Hindlimb muscle (tissue), 1 donor: ENCODE data around the gene CDKN2AIPNL. TPM values are rescaled to one million over a fixed set of nuclear protein-coding genes. Genes with fewer than 3 reads are reported as not detected.
A peak's percentile ranks its signal among the peaks of the same experiment; 100 is the strongest.
"Not testable (repeated sequence)": the region's sequence is repeated elsewhere in the genome, so short reads cannot be mapped to it uniquely, and the experiment has no call there.

ENCODE experiments used
- DNase-seq: peaks from one replicate; pipeline ENCODE4 v3.0.0-alpha.2; 2013
- polyA plus RNA-seq: library from polyadenylated mRNA; unstranded; fragments of 120-200 nt; gene quantifications from one replicate; pipeline ENCODE4 v1.2.1, GENCODE V29; 2013; ENCODE audit not compliant: insufficient read length

CDKN2AIPNL gene
- polyA plus RNA-seq, 1 donor: 31.4 TPM

DNA sequence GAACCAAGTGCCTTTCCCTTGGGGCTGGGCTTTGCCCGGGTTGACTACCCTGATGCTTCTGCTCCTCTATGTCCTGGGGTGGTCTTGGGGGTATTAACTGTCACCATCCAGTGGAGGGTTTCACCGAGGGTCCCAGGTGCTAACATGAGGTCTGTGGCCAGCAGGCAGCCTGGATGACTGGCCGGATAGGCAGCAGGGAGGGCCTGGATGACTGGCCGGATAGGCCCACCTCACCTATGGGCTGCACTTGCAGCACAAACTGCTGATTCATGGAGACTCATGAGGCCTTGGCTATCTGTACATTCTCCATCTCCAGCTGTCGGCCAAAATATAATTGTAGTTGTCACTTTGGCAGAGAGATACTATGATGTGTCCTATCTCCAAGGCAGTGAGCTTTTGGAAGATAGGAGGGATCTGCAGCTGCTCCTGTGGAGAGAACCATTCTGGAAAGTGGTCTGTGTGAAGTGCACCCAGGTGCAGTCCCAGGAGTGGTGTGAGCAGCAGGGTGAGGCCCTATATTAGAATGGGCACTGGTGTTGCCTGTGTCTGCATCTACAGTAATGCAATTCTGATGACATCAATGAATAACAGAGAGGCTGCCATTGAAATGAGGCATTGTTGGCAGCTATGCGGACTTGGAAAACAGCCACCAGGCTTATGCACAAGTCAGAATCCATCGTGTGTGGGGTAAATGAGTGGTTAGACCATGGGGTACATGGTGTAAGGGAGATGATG lies 26.3 kb upstream of the CDKN2AIPNL start:
- DNase-seq: no peak

DNA sequence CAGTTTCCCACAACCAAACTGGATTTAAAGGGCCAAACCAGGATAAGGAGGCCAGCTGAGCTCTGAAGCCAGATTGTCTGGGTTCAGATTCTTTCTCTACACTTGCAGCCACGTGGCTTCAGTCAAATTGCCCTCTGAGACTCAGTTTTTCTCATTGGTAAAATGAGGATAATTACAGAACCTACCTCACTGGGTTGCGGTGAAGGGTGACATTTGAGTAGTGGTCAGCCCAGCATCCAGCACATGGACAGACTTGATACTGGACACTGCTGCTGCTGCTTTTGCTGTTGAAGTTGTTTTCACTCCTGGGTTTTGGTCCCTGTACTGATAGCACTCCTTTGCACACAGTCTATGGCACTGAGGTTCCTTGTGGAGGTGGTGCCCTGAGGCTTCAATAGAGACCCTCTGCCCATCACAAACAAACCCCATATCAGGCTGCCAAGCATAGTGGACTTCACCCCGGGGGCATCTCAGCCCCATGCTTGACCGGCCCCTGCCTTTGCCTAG lies 25.7 kb upstream of the CDKN2AIPNL start:
- no peak for DNase-seq

DNA sequence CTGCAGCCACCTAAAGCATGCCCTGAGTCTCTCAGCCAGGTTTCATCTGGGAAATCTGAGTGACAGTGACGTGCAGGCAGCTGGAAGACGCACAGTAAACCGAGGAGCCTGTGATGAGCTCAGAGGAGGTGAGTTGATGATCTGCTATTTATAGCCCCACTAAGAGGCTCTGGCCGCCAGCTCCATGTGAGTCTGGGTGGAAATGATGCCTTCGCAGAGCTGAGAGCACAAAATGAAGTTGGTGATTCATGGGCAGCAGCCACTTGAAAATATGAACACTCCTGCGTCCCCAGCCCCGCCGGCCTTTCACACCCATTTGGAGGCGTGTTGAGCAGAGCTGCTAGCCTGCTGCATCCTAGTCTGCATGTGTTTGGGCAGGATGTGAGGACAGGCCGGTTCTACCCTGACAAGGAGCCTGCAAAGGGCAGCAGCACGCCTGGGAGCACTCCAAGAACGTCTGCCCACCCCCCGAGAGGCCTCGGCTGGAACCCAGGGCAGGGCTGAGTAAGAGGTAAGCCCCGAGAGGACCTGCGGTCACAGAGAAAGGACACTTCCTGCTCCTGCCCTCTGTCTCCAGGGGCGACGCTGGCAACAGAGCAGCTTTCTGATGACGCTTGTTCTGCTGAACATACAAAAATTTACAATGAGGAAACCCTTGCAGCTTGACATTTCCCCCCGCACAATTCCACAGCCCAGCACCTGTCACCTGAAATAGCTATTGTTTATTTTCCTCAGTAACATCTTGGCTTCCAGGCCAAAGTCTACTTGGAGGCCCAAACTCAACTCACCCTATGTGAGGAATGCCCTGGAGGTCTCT lies 25.1 kb upstream of the CDKN2AIPNL start:
- DNase-seq: peak; percentile 45

DNA sequence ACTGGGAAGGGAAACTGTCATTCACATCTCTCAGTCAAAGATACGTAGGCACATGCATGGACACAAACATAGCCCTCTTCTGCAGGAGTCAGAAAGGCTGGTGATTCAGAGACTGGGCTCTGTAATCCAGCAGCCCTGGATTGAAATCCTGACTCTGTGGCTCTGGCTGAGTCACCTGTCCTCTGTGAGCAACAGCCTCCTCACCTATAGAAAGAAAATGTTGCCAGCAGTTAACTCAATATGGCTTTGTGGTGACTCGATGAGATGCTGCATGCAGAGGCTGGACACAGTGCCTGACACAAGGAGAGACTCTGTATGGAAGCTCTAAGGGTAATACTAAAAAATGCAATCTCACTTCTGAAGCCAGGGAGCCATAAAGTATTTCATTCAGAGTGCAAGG lies 23.9 kb upstream of the CDKN2AIPNL start:
- DNase-seq: no peak

DNA sequence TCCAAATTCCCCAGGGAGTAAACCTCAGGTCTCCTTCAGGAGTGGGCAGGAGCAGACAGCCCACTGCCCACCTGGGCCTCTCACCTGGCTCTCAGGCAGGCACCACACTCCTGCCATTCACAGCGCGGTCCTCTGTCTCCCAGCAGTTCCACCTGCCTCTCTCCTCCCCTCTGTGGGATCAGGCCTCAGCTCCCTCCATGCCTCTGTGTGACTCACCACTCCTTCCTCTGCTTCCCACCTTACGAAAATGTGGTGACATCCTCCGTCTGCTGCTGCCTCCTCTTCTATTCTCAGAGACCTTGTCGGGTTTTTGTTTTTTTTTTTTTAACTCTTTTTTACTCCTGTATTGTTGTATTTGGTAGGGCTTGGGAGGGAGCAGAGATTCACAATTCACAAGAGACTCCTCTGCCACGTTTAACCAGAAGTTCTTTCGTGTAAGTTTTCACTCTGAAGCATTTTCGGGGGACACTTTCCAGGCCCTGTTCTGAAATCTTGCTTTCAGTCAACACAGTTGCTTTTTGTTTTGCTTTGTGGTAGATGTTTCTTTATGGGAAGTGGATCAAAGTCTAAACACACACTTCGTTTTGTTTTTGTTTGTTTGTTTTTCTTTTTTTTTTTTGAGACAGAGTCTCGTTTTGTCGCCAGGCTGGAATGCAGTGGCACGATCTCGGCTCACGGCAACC lies 21.1 kb upstream of the CDKN2AIPNL start:
- no peak for DNase-seq

DNA sequence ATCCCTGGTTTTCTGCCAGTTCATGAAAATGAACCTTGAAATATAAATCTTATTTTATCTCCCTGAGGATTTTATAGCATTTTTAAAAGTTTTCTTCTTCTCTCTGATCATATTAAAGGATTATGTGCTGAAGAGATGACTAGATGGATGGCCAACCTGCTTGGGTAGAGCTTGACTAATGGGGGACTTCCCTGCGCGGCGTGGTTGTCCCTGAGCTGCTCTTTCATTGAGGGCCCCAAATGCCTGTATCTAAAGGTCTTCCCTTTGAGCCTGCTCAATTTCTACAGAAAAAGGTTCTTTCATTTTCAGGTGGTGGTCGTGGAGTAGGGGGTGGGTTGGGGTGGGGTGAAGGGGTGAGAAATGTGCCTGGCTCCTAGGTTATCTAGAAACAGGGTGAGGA lies 20.5 kb upstream of the CDKN2AIPNL start:
- DNase-seq: no peak

DNA sequence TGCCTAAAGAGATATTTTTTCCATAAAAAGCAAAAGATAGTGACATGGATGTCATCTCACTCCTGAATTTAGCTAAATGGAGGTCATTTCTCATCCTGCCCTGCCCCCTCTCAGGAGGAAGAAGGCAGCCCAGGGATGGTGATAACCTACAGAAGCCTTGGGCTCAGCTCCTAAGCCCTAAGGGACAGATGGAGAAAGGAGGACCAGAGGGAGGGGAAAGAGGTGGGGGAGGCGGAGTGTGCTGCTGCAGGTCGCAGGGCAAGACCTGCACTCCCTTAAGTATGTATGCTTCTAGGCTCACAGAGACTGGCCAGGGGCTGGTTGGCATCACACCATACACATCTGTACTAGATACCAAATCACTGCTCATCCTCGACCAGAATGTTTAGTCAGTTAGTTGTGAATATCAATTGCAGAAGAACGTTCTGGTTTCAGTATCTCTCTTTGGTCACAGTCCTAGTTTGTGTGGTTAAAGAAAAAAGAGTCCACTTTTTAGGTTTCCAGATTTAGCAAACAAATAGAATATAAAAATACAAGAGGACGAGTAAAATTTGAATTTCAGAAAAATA lies 18.4 kb upstream of the CDKN2AIPNL start:
- no peak for DNase-seq

DNA sequence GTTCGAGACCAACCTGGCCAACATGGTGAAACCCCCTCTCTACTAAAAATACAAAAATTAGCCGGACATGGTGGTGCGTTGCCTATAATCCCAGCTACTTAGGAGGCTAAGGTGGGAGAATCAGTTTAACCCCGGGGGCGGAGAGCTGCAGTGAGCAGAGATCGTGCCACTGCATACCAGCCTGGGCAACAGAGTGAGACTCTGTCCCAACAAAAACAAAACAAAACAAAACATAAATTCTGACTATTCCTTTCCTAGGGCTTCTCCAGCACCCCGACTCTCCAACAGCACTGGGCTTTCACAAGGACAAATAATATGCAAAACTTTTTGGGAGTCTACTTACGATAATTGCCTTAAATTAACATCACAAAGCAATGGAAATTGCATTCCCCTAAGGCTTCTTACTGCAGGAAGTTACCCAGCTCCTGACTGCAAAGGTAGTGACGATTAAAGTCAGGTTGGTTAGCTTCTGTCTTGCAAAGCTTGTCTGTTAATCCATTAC lies 15.9 kb upstream of the CDKN2AIPNL start:
- no peak for DNase-seq

DNA sequence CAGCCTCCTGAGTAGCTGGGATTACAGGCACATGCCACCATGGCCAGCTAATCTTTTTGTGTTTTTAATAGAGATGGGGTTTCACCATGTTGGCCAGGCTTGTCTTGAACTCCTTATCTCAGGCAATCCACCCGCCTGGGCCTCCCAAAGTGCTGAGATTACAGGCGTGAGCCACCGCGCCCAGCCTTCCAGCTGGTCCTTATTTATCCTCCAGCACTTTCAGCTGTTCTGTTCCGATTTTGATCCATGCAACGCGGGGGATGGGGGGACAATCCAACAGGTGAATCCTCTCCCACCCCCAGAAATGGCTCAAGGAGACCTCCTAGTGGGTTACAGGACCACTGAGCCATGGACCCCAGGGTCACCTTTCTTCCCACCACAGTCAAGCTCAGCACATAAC lies 14.7 kb upstream of the CDKN2AIPNL start:
- DNase-seq: no peak

DNA sequence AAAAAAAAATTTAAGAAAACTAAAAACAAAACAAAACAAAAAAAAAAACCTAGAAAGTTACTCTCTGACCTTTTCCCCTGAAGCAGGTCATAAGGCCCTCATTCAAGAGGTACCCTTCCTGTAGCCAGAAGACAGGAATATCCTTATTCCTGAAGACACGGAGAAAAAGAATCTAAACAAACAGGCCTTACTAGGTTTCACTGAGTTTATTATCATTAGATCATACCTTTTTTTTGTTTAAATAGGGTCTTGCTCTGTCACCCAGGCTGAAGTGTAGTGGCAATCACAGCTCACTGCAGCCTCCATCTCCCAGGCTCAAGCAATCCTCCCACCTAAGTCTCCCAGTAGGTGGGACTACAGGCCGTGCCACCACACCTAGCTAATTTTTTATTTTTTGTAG lies 11.7 kb upstream of the CDKN2AIPNL start:
- DNase-seq: no peak

DNA sequence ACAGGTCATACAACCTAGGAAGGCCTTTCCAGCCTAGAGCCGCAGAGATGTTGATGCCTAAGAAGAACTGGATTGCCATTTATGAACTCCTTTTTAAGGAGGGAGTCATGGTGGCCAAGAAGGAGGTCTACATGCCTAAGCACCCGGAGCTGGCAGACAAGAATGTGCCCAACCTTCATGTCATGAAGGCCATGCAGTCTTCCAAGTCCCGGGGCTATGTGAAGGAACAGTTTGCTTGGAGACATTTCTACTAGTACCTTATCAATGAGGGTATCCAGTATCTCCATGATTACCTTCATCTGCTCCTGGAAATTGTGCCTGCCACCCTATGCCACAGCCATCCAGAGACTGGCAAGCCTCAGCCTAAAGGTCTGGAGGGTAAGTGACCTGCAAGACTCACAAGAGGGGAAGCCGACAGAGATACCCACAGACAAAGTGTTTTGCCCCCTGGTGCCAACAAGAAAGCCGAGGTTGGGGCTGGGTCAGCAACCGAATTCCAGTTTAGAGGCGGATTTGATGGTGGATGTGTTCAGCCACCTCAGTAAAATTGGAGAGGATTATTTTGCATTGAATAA lies 11.2 kb upstream of the CDKN2AIPNL start:
- no peak for DNase-seq

DNA sequence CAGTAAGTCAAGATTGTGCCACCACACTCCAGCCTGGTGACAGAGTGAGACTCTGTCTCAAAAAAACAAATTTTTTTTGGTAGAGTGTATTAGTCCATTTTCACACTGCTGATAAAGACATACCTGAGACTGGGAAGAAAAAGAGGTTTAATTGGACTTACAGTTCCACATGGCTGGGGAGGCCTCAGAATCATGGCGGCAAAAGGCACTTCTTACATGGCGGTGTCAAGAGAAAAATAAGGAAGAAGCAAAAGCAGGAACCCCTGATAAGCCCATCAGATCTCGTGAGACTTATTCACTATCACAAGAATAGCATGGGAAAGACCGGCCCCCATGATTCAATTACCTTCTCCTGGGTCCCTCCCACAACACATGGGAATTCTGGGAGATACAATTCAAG lies 9.4 kb upstream of the CDKN2AIPNL start:
- not testable (repeated sequence) for DNase-seq

DNA sequence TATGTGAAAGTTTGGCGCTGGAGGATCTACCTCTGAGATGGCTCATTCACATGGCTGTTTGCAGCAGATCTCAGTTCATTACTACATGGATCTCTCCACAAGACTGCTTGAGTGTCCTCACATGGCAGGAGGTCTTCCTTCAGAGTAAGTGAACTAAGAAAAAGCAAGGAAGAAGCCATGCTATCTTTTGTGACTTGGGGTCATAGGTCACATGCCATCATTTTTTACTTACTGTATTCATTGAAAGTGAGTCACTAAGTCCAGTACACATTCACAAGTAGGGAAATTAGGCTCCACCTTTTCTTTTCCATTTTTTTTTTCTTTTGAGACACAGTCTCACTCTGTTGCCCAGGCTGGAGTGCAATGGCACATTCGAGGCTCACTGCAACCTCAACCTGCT lies 8.7 kb upstream of the CDKN2AIPNL start:
- no peak for DNase-seq

DNA sequence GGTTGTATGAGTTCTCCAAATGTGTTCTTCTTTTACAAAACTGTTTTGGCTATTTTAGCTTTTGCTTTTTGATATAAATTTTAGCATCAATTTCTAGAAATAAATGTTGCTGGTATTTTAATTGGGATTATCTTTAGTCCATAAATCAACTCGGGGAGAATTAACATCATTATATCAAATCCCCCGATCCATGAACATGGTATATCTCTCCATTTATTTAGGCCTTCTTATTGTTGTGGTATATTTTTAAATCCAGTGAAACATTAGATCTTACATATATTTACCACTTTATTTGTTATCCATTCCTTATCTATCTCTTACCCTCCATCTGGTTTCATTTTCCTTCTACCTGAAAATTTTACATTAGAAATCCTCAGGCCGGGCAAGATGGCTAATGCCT lies 7.3 kb upstream of the CDKN2AIPNL start:
- DNase-seq: no peak

DNA sequence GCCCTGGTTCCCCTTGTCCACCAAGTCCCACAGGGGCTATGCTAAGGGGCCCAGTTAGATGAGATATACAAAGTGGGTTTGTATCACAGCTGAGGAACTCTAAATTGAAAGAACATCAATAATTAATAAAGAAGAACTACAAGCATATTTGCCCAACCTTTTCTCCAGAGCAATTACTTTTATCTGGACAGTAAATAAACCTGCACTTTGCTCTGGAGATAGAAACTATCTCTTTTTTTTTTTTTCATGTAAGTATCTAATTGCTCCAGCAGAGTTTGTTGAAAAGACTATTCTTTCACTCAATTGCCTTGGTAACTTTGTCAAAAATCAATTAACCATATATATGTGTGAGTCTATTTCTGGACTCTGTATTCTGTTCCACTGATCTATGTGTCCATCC lies 6.0 kb upstream of the CDKN2AIPNL start:
- no peak for DNase-seq

DNA sequence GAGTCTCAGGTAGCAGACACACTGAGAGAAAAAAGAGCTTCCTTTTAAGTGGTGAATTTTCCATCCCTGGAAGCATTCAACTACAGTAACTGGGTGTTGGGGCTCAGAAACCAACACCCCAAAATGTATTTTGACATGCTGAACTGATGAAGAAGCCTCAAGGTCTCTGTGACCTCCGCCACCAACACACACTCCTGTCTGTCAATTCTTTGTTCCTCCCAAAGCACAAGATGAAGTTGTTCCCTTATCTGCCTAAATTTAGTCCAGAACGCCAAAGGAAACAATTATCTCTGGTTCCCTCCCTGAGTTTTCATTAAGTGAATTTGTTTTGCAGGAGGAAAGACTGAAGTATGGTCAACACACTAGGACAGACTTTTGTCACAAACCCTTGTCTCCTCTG lies 1.4 kb upstream of the CDKN2AIPNL start:
- no peak for DNase-seq

DNA sequence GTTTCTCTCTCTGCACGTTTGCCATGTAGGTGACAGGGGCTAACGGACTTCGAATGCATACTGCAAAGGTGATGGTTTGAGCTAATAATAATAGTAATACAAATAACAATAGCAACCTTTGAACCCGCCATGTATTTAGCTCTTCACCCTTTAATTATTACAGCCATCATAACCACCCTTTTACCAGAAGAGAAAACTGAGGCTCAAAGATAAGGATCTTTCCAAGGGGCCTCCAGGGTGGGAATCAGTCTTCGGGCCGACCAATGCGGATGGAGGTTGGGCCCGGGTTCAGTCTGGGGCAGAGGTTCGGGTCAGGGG lies 494 bp downstream of the CDKN2AIPNL start:
- no peak for DNase-seq

DNA sequence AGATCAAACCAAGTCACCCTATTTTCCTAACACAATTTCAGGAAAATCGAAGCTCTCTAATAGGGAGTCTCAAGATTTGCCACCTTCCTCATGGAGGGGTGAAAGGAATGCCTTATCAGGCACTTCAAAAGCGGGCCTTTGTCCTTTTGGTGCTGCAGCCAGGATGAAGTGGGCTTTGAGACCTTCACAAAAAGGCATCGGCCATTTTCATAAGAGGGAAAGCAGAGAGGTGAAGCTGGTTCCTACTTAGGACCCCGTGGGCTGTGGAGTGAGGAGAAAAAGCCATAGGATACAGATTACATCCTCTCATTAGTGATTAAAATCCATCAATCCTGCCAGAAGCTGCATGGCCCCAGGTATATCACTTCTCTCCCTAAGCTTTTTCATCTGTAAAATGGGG lies 859 bp downstream of the CDKN2AIPNL start:
- no peak for DNase-seq

DNA sequence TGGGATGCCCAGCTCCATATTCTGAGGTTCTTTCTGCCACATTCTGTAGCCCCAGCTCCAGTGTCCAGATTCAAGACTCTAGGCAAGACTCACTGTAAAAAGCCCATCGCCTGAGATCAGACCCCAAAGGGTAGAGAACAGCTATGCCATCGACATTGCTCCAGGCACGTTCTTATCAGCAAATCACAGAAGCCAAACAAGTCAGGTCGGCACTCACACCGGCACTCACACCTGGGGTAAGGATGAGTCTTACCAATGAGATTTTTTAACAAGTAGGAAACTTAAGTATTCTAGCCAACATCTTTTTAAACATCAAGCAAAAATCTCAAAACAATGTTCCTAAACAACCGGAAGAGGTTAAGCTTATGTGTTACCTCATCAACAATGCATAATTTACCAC lies 2.4 kb downstream of the CDKN2AIPNL start:
- DNase-seq: no peak

DNA sequence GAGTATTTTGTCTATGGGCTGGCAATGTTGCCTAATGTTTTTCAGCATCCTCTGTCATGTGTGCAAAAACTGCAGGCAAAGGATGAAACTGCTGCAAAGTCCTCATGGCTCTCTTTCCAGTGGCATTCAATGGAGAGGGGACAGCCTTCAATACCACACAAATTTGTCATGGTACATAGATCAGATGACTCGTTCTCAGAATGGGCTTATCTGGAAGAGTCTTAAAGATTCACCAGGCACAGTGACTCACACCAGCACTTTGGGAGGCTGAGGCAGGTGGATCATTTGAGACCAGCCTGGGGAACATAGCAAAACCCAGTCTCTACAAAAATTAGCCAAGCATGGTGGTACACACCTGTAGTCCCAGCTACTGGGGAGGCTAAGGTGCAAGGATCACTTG lies 5.3 kb downstream of the CDKN2AIPNL start:
- DNase-seq: no peak

DNA sequence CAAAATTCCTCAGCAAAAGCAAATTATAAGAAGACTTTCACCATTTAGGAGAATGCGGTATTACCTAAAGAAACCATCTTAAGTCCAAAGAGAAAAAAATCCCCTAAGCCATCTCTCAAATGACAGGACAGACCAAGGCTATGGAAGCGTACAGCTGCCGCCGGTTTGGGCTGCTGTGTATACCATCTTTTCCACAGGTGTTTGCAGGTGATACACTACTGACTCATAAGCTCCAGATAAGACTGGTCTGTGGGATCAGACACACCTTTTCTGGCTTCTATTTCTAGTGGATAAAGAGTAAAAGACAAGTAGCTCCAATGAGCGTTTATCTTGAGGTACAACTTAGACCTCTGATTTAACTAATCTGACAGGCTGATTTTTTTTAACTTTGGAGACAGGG lies 7.7 kb downstream of the CDKN2AIPNL start:
- no peak for DNase-seq

DNA sequence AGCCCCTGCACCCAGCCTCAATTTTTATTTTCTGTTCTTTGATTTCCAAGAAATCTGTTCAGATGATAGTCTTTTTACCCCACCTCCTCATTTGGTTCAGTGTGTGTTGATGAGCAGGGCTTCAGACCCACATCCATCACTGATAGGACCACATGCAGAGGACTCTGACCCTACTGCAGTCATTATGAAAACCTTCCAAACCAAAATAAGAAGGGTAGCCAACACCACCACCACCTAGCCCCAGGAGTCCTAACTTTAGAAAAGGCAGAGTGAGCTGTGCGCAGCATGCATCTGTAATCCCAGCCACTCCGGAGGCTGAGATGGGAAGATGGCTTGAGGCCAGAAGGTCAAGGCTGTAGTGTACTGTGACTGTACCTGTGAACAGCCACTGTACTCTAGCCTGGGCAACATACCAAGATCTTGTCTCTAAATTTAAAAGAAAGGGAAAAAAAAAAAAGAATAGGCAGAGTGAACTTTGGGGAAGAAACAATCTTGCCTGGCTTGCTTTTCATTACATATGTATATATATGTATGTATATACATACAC lies 13.0 kb downstream of the CDKN2AIPNL start:
- DNase-seq: no peak
